Measurements from ENCODE around the gene SLC8A2.

Gene SLC8A2

GRCh38 chr19:47432091-47432490 is 39.6 kb downstream of the SLC8A2 start:
- no peak for FAIRE-seq
- no peak for DNase-seq (ENCODE audit: low spot score)

- DNase-seq (ENCODE audit: low spot score): no peak
- no peak for FAIRE-seq
These were observed 41.5 kb downstream of the SLC8A2 start for GRCh38 chr19:47430041-47430802.

- DNase-seq (ENCODE audit: low spot score) (no peak), FAIRE-seq (no peak)
These were observed 42.4 kb downstream of the SLC8A2 start for GRCh38 chr19:47429140-47429793.

GRCh38 chr19:47428177-47428894 is 43.4 kb downstream of the SLC8A2 start:
- DNase-seq (ENCODE audit: low spot score) (peak; percentile 96), FAIRE-seq (peak; percentile 95)

- DNase-seq (ENCODE audit: low spot score): peak; percentile 73
- peak; percentile 61 for FAIRE-seq
These were observed 44.2 kb downstream of the SLC8A2 start for GRCh38 chr19:47427241-47428176.

- DNase-seq (ENCODE audit: low spot score) (no peak), FAIRE-seq (no peak)
These were observed 48.4 kb downstream of the SLC8A2 start for GRCh38 chr19:47423203-47423882.

GRCh38 chr19:47422417-47423163 is 49.1 kb downstream of the SLC8A2 start:
- DNase-seq (ENCODE audit: low spot score) (no peak), FAIRE-seq (no peak)

GRCh38 chr19:47421844-47422395 is 49.8 kb downstream of the SLC8A2 start:
- peak; percentile 79 for DNase-seq (ENCODE audit: low spot score)
- no peak for FAIRE-seq

- DNase-seq (ENCODE audit: low spot score) (no peak), FAIRE-seq (no peak)
These were observed 50.4 kb downstream of the SLC8A2 start for GRCh38 chr19:47421244-47421786.

- FAIRE-seq (no peak), DNase-seq (ENCODE audit: low spot score) (no peak)
These were observed 51.9 kb downstream of the SLC8A2 start for GRCh38 chr19:47419789-47420188.

GRCh38 chr19:47419030-47419783 is 52.5 kb downstream of the SLC8A2 start, which contains the start of gene MEIS3:
MEIS3 (minus strand) TSS chr19:47419527; CDS start chr19:47419081, 446 bp downstream.
- FAIRE-seq (no peak), DNase-seq (ENCODE audit: low spot score) (peak; percentile 54)

GRCh38 chr19:47418692-47419029 is 53.0 kb downstream of the SLC8A2 start:
- DNase-seq (ENCODE audit: low spot score) (no peak), FAIRE-seq (no peak)

- peak; percentile 96 for FAIRE-seq
- DNase-seq (ENCODE audit: low spot score): no peak
These were observed 53.7 kb downstream of the SLC8A2 start for GRCh38 chr19:47417746-47418691.

GRCh38 chr19:47417107-47417745 is 54.5 kb downstream of the SLC8A2 start:
- no peak for DNase-seq (ENCODE audit: low spot score)
- no peak for FAIRE-seq

GRCh38 chr19:47416643-47416985 is 55.1 kb downstream of the SLC8A2 start:
- FAIRE-seq (no peak), DNase-seq (ENCODE audit: low spot score) (no peak)

GRCh38 chr19:47415953-47416642 is 55.6 kb downstream of the SLC8A2 start:
- DNase-seq (ENCODE audit: low spot score) (no peak), FAIRE-seq (no peak)
